Measurements from ENCODE around the gene CCDC51.

Gene CCDC51

GRCh38 chr3:48432411-48433371, 7.2 kb downstream of the CCDC51 start:
- DNase-seq: no peak

- DNase-seq: no peak
Observed at GRCh38 chr3:48431224-48432029, 8.5 kb downstream of the CCDC51 start.

GRCh38 chr3:48430708-48431101, 9.2 kb downstream of the CCDC51 start:
- DNase-seq: no peak

GRCh38 chr3:48429960-48430707, 9.8 kb downstream of the CCDC51 start, which contains the start of gene PLXNB1:
Gene PLXNB1 (minus strand): TSS chr3:48430086. CDS start chr3:48424611, 5,475 bp downstream.
- DNase-seq: no peak

- DNase-seq: peak; percentile 88
Observed at GRCh38 chr3:48429317-48429959, 10.5 kb downstream of the CCDC51 start.

- no peak for DNase-seq
Observed at GRCh38 chr3:48428572-48429316, 11.2 kb downstream of the CCDC51 start.

- DNase-seq: no peak
Observed at GRCh38 chr3:48428088-48428571, 11.8 kb downstream of the CCDC51 start.

- no peak for DNase-seq
Observed at GRCh38 chr3:48427630-48427962, 12.3 kb downstream of the CCDC51 start.

- DNase-seq: no peak
Observed at GRCh38 chr3:48426944-48427629, 12.8 kb downstream of the CCDC51 start.

- no peak for DNase-seq
Observed at GRCh38 chr3:48426401-48426909, 13.5 kb downstream of the CCDC51 start.

GRCh38 chr3:48425281-48425812, 14.6 kb downstream of the CCDC51 start:
- no peak for DNase-seq

- no peak for DNase-seq
Observed at GRCh38 chr3:48423883-48424695, 15.8 kb downstream of the CCDC51 start.

GRCh38 chr3:48423241-48423882, 16.6 kb downstream of the CCDC51 start:
- DNase-seq: no peak

- DNase-seq: no peak
Observed at GRCh38 chr3:48422681-48423080, 17.2 kb downstream of the CCDC51 start.

- no peak for DNase-seq
Observed at GRCh38 chr3:48422272-48422671, 17.6 kb downstream of the CCDC51 start.

- DNase-seq: no peak
Observed at GRCh38 chr3:48420561-48420960, 19.4 kb downstream of the CCDC51 start.

- no peak for DNase-seq
Observed at GRCh38 chr3:48419597-48419996, 20.3 kb downstream of the CCDC51 start.

- DNase-seq: no peak
Observed at GRCh38 chr3:48419149-48419548, 20.8 kb downstream of the CCDC51 start.

- DNase-seq: no peak
Observed at GRCh38 chr3:48418651-48419050, 21.3 kb downstream of the CCDC51 start.
